HL-60/S4 treated with retinoic acid at 250 ng/mL for 4 days and 3 days (cell line): Measurements from ENCODE around the gene SLC20A1.
"Not testable (repeated sequence)": the region's sequence is repeated elsewhere in the genome, so short reads cannot be mapped to it uniquely, and the experiment has no call there.

Experiments used
- in situ Hi-C: fragments of 300-500 bp; cut with MboI; formaldehyde crosslinking; loops from 2 replicates; pipeline ENCODE4 v1.7.0; 2022; ENCODE audit warnings: low sequenced_read_pairs

SLC20A1 gene

DNA sequence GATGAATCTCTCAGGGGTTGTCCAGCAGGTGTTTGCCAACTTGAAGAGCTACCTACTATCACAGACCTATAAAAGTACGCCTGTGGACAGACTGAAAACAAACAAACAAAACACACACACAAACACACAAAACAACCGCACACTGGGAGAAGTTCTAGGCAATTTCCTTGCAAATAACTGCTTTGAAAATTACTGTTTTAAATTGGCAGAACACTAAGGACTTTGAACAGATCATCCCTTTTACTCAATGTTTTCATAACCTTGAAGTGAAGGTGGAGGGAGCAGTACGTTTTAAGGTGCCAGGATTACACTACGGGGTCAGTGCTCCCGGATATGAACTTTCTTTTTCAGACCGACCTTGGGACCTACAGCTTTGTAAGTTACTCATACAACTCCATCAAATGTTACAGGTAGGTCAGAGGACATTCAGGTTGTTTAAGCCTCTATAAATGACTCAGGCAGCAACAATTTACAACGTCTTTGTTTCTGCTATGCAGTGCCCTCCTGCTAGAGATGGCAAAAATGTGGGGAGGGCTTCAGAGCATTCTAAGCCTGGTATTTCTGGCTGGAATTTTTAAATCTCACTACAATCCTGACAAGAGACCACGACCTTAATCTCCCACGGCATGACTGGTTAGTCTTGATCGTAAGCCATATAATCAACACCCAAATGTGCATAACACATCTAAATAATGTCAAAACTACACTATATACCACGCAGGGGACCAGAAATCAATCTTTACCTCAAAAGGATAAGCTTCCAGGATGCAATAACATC, 1.4 kb upstream of the SLC20A1 start:
- in situ Hi-C loops = no loop called here

DNA sequence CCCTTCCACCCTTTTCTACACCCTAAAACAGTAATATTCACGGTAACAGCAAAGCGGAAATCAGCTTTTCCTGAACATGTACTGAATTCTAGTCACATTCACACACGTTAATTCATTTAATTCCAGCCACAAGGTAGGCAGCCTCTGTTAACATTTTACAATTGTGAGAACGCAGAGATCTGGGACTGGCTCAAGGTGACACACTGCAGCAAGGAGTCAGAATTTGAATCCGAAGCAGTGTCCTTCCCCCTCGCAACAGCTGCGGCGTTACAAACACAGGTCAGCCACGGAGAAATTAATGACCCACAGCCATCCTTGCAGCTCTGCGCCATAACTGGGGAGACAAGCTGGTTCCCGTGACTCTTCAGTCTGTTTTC, 818 bp upstream of the SLC20A1 start:
- in situ Hi-C loops = no loop called here

DNA sequence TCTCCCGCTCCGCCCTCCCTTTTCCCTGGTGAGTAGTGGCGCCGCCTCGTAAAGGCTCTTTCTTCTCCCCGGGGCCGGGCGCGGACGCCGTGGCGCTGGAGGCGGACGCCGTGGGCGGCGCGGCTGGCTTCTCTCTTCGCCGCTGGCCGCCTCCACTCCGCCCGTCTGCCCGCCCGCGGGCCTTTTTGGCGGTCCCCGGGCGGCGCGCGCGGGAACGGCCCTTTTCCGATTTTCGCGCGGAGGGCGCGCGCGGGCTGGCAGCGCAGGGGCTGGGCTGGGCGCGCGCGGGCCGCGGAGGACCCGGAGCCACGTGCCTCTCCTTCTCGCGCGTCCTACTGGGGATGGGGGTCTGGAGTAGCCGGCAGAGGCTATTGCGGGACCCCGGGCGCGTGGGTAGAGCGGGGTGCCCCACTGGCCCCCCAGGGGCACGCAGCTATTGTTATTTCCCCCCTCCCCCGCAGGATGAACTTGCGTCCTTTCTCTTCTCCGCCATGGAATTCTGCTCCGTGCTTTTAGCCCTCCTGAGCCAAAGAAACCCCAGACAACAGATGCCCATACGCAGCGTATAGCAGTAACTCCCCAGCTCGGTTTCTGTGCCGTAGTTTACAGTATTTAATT, 472 bp downstream of the SLC20A1 start:
- in situ Hi-C loops = no loop called here

DNA sequence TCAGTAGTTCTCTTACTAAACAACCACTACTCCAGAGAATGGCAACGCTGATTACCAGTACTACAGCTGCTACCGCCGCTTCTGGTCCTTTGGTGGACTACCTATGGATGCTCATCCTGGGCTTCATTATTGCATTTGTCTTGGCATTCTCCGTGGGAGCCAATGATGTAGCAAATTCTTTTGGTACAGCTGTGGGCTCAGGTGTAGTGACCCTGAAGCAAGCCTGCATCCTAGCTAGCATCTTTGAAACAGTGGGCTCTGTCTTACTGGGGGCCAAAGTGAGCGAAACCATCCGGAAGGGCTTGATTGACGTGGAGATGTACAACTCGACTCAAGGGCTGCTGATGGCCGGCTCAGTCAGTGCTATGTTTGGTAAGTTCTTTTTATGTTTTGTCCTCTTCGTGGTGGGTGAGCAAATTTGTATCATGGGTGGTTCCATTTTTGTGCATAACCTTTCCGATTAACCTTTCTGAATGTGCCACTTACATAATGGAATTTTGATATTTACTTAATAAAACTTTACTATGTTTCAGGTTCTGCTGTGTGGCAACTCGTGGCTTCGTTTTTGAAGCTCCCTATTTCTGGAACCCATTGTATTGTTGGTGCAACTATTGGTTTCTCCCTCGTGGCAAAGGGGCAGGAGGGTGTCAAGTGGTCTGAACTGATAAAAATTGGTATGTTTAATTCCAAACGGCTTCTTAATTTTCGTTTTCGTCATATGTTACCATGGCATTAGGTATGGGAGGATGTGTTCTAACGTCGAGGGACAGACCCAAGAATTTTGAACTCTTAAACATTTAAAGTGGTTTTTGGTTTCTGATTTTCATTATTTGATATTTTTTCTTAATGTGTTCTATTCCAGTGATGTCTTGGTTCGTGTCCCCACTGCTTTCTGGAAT, 1.3 kb downstream of the SLC20A1 start:
- in situ Hi-C loops = no loop called here

DNA sequence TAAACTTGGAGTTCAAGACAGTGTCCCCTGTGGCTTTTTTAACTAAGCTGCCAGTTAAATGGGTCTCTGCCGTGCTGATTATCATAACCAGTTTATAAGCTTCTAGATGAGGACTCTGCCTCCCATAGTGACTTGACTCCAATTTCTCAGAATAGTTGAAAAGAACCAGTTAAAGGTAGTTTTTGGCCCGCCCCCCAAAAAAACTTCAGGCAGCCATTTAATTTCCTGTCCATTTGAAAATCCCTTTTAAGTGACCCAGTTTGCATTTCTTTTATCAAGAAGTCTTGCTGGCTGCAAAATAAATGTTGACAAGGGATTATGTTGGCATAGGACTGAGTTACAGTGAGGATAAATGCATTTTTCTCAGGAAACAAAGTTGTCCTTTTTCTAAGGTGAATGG, 2.3 kb downstream of the SLC20A1 start:
- in situ Hi-C loops = no loop called here

DNA sequence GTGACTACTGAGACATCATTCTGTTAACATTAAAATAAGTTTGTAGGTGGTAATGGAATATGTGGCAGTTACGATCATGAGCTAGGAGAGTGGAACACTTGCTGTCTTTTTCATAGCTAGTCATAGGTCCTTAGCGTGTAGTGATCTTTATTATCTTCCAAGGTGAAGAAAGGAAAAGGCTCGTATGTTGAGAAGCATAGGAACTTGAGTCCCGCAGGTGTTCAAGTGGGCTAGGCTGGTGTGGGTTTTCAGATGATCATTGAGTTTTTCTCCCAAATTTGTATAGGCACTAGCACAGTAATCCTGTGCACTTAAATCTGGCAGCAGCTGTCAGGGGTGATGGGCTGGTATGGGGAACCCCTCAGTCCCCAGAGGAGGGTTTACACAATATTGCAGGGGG, 10.9 kb downstream of the SLC20A1 start:
- in situ Hi-C loops = no loop called here

DNA sequence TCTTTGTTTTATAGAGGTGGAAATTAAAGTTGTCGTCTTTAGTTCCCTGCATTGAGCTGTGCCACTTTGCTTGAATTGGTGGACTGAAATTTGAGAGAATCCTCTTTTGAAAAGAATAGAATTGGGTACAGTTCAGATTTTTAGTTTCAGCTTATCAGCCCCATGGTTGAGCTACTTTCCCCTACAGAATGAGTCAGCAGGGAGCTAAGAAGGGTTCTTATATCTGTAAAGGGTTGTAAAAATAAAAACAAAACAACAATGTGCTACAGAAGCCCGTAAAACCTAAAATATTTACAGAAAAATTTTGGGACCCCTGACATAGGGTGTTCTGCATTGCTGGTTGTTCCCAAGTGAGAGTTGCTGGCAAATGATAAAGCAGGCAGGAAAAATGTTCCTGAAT, 12.6 kb downstream of the SLC20A1 start:
- in situ Hi-C loops = no loop called here

DNA sequence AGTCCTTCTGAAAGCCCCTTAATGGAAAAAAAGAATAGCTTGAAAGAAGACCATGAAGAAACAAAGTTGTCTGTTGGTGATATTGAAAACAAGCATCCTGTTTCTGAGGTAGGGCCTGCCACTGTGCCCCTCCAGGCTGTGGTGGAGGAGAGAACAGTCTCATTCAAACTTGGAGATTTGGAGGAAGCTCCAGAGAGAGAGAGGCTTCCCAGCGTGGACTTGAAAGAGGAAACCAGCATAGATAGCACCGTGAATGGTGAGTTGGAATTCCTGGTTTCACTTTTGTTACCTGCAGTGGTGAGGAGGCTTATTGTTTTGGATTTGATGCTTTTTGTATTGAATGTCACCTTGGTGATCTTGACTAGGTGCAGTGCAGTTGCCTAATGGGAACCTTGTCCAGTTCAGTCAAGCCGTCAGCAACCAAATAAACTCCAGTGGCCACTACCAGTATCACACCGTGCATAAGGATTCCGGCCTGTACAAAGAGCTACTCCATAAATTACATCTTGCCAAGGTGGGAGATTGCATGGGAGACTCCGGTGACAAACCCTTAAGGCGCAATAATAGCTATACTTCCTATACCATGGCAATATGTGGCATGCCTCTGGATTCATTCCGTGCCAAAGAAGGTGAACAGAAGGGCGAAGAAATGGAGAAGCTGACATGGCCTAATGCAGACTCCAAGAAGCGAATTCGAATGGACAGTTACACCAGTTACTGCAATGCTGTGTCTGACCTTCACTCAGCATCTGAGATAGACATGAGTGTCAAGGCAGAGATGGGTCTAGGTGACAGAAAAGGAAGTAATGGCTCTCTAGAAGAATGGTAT, 13.3 kb downstream of the SLC20A1 start:
- in situ Hi-C loops = no loop called here

DNA sequence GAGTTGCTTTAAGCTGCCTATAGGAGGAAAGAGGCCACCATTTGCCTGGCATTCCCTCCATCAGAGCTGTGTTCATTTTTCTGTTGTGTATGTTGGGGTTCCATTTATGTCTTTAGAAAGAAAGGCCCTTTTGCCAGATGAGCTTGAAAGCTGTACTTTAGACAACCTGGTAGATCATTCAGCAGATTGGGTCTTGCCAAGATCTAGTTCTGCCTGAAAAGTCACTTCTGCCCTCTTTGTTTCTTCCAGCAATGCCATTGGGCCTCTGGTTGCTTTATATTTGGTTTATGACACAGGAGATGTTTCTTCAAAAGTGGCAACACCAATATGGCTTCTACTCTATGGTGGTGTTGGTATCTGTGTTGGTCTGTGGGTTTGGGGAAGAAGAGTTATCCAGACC, 14.4 kb downstream of the SLC20A1 start:
- in situ Hi-C loops = no loop called here

DNA sequence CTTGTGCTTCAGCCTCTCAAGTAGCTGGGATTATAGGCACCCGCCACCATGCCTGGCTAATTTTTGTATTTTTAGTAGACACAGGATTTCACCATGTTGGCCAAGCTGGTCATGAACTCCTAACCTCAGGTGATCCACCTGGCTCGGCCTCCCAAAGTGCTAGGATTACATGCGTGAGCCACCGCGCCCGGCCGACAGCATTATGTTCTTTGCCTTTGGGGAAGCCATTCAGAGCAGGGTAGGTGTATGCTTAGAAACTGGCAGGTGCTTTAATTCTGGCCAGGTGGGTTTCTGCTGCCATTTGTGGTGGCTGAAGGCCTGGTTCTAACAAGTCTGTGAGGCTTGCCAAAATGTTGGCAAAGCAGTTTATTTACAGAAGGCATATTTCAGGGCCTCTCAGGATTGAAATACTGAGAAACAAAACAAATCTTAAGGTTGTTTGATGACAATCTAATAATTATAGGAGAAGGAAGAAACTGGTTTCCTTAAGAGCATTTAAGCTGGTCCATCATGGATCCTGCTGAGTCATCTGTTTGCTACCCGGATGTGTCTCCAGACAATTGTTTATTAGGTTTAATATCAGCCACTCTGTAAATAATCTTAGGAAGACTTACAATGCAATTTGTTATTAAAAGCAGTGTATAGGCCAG, 16.0 kb downstream of the SLC20A1 start:
- in situ Hi-C loops = no loop called here

DNA sequence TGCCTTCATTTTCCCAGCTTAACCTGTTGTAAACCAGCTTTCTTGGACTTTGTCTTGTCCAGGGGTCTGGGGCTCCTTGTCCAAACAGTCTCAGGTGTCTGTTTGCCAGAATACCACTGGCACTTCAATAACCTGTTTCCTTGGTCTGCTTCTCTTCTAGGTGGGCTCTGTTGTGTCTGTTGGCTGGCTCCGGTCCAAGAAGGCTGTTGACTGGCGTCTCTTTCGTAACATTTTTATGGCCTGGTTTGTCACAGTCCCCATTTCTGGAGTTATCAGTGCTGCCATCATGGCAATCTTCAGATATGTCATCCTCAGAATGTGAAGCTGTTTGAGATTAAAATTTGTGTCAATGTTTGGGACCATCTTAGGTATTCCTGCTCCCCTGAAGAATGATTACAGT, 17.0 kb downstream of the SLC20A1 start:
- in situ Hi-C loops = no loop called here

DNA sequence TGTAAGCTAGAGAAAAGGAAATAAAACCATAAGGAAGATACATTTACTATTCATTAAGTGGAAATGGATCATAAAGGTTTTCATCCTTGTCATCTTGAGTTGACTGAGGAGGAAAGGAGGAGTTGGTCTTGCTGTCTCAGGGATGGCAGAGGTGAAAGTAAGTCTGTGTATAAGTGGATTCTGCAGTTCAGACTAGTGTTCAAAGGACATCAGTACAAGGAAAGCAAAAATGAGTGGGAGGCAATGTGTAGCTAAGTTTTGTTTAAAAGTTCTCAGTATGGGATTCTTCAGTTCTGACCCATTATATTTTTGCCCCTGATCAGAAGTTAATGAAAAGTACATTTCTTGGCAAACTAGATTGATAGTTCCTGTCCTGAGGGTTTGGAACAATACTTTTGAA, 18.9 kb downstream of the SLC20A1 start:
- in situ Hi-C loops = no loop called here

DNA sequence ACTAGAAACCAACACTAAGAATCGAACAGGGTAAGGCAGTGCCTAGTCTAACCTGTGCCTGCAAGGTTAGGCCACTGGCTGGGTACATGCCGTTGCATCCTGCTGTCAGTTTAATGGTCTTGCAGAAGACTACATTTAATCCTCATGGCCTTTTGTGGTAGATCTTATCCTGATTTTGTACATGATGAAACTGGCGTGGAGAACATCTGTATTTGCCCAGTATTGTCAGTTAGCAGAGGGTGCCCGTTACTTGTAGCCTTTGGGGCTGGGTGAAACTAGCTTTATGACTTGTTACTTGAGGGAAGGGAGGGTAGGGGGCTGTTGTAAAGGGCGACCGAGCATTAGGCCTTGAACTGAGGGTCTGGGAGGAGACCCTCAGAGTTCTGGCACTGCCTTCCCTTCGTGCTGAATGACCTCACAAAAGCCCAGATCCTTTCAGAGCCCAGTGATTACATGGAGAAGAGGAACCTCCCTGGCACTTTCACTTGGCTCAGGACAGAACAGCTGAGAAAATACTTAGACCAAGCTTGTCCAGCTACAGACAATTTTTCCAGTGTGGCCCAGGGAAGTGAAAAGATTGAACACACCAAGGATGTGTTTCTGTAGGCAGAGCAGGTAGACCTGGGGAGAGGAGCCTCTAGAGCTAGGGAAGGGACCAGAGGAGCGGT, 19.5 kb downstream of the SLC20A1 start:
- in situ Hi-C loops = no loop called here

DNA sequence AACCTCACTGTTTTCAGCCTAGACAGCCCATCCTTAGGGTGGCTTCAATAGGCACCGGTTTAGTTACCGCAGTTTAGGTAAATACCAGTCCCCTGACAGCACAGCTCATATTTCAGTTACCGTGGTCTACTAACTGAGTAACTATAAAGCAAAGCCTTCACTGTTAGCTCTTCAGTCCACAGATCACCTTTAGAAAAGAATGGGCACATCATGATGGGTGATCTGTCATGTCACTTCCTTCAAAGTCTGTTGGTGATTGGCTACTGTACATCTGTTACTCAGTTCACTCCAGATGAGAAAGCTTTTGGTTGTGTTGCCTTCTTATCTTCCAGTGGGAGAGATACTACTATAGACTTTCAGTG, 21.0 kb downstream of the SLC20A1 start:
- in situ Hi-C loops = no loop called here

DNA sequence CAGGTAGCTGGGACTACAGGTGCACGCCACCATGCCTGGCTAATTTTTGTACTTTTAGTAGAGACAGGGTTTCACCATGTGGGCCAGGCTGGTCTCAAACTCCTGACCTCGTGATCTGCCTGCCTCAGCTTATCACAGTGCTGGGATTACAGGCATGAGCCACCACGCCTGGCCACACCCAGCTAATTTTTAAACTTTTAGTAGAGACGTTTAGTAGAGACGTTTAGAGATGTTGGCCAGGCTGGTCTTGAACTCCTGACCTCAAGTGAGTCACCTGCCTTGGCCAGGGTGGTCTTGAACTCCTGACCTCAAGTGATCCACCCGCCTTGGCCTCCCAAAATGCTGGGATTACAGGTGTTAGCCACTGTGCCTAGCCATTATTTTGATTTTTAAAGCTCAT, 21.8 kb downstream of the SLC20A1 start:
- in situ Hi-C loops = not testable (repeated sequence)

DNA sequence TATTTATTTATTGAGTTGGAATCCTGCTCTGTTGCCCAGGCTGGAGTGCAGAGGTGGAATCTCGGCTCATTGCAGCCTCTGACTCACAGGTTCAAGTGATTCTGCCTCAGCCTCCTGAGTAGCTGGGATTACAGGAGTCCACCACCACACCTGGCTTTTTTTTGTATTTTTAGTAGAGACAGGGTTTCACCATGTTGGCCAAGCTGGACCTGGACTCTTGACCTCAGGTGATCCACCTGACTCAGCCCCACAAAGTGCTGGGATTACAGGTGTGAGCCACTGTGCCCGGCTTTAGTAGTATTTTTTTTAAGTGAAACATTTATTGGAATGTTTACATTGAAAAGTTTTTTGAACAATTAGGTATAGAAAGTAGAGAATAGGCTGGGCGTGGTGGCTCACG, 23.9 kb downstream of the SLC20A1 start:
- in situ Hi-C loops = no loop called here

DNA sequence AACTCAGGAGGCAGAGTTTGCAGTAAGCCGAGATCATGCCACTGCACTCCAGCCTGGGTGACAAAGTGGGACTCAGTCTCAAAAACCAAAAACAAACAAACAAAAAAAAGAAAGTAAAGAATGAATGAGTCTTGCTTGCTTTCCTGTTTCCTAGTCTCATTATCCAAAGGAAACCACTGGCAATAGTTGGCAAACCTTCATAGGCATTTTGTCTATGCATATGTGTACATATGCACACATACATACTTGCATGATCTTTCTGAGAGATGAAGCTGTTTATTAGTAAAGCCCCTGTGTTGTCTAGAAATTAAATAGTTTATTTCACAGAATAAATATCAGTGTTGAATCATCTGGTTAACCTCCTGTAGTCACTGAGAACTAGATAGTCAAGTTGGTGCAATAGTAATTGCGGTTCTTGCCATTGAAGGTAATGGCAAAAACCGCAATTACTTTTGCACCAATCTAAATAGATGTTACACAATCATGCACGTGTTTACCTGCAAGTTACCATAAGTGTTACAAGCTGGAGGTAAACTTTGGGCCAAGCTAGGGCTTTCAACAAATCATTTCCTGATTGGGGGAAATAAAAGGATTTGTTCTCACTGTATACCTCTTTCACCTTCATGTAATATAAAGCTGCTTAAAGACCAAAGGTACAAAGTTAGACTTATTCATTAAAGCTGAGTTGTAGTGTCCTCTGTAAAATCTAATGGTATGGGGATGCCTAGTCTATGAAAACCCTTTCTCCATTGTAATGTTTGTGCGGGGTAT, 24.7 kb downstream of the SLC20A1 start:
- in situ Hi-C loops = no loop called here

DNA sequence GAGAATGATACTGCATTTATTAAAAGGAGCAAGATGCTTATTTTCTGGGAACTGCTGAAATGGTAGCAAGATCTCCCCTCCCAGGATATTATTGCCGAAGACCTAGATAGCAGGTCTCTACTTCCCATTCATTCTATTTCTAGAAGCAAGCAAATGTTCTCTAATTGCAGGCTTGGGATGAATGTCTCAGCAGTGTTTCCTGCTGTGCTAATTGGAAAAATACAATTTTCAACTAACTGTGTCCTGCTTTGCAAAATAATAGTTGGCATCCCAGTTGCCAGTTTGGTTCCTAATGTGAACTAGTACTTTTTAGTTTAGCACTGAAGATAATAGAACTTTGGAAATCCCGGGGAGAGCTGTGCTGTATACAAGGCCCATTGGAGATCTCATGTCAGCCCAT, 26.1 kb downstream of the SLC20A1 start:
- in situ Hi-C loops = no loop called here

DNA sequence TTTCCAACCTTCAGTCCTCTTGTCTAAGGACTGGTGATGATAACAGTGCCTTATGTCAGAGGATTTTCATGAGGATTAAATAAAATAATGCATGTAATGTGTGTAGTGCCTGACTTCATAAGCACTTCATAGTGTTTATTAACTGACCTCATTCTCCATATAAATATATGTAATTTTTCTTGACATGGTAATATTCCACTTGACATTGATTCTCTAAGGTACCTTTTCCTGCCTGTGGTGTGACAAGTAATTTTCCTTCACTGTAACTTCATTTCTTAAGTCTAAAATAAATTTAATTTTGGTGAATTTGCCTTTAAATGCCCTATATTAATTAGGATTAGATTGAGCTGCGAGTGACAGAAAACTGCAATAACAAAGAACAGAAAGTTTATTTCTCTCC, 27.3 kb downstream of the SLC20A1 start:
- in situ Hi-C loops = no loop called here
